ENCODE measurements around the gene NLGN1. TPM values are rescaled to one million over a fixed set of nuclear protein-coding genes. Genes with fewer than 3 reads are reported as not detected.

NLGN1 gene
- total and polyA plus RNA-seq, 2 experiments from 2014 or later = 5.3 to 10.9 TPM

GRCh38 chr3:173976281-173976680 is 578.7 kb downstream of the NLGN1 start:
- H3K4me1 ChIP-seq (ENCODE audit: low read depth) = no peaks in the 10 kb centered on the region
- H3K27ac ChIP-seq = no peak overlapping the region
- TF ChIP-seq, protein P1, sequence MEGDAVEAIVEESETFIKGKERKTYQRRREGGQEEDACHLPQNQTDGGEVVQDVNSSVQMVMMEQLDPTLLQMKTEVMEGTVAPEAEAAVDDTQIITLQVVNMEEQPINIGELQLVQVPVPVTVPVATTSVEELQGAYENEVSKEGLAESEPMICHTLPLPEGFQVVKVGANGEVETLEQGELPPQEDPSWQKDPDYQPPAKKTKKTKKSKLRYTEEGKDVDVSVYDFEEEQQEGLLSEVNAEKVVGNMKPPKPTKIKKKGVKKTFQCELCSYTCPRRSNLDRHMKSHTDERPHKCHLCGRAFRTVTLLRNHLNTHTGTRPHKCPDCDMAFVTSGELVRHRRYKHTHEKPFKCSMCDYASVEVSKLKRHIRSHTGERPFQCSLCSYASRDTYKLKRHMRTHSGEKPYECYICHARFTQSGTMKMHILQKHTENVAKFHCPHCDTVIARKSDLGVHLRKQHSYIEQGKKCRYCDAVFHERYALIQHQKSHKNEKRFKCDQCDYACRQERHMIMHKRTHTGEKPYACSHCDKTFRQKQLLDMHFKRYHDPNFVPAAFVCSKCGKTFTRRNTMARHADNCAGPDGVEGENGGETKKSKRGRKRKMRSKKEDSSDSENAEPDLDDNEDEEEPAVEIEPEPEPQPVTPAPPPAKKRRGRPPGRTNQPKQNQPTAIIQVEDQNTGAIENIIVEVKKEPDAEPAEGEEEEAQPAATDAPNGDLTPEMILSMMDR (IDR thresholded peaks at IDR 0.05; ENCODE audit: low read depth, low read length) = no peak
- no peaks in the 10 kb centered on the region for H3K27me3 ChIP-seq
- H3K9me3 ChIP-seq (ENCODE audit: low read depth) = no peaks in the 10 kb centered on the region
- DNase-seq (ENCODE audit: low read depth in 1 of 2, low spot score in 1 of 2) = no peak
- no peaks in the 10 kb centered on the region for H3K36me3 ChIP-seq
- no peak overlapping the region for H3K4me3 ChIP-seq

DNA sequence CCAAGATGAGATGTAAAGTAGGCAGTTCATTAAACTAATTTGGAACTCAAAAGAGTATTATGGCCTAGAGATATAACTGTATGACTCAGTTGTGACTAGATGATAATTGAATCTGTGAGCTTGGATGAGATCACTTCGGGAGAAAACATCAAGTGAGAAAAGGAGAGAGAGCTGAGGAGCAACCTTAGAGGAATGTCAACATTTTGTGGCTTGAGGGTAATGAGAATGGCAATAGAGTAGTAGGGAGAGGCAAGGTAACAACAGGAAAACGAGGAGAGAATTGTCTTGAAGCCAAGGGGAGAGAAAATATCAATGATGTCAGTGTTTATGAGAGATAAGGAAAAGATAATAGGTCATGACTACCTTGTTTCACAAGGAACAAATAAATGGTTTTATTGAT is 580.2 kb downstream of the NLGN1 start:
- no peak for DNase-seq (ENCODE audit: low read depth in 1 of 2, low spot score in 1 of 2)
- TF ChIP-seq, protein P1 (IDR thresholded peaks at IDR 0.05; ENCODE audit: low read depth, low read length) = no peak
- no peaks in the 10 kb centered on the region for H3K27me3 ChIP-seq
- no peak overlapping the region for H3K27ac ChIP-seq
- no peaks in the 10 kb centered on the region for H3K36me3 ChIP-seq
- H3K9me3 ChIP-seq (ENCODE audit: low read depth) = no peaks in the 10 kb centered on the region
- H3K4me1 ChIP-seq (ENCODE audit: low read depth) = no peaks in the 10 kb centered on the region
- H3K4me3 ChIP-seq = no peak overlapping the region

DNA sequence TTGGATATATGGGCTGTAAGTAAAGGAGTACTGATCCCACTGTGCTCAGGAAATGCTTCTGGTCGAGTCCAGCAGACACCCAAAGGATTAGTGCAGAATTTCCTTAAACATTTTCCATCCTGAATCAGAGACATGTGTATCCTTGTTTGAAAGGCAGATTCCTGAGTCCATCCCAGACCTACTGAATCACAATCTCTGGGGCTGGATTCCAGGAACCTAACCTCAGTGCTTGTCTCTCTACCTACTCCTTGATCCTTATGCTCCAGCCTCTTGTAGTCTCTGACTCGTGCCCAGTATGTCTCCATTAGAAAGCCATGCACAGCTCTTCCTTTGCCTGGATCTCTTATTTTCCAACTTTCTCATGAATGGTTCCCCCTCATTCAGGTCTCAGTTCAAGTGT is 585.8 kb downstream of the NLGN1 start:
- TF ChIP-seq, protein P1 (IDR thresholded peaks at IDR 0.05; ENCODE audit: low read depth, low read length) = no peak
- no peak overlapping the region for H3K4me3 ChIP-seq
- no peaks in the 10 kb centered on the region for H3K27me3 ChIP-seq
- no peaks in the 10 kb centered on the region for H3K36me3 ChIP-seq
- no peaks in the 10 kb centered on the region for H3K9me3 ChIP-seq (ENCODE audit: low read depth)
- no peaks in the 10 kb centered on the region for H3K4me1 ChIP-seq (ENCODE audit: low read depth)
- no peak for DNase-seq (ENCODE audit: low read depth in 1 of 2, low spot score in 1 of 2)
- no peak overlapping the region for H3K27ac ChIP-seq

GRCh38 chr3:173986861-173987410 is 589.4 kb downstream of the NLGN1 start:
- Histone ChIP-seq H3K4me3 (no peak overlapping the region), H3K27me3 (no peaks in the 10 kb centered on the region), H3K36me3 (no peaks in the 10 kb centered on the region), H3K9me3 (ENCODE audit: low read depth) (no peaks in the 10 kb centered on the region), H3K4me1 (ENCODE audit: low read depth) (peaks cover 3% of the 10 kb centered on the region), H3K27ac (no peak overlapping the region)
- no peak for DNase-seq (ENCODE audit: low read depth in 1 of 2, low spot score in 1 of 2)
- TF ChIP-seq, protein P1 (IDR thresholded peaks at IDR 0.05; ENCODE audit: low read depth, low read length) = no peak

DNA sequence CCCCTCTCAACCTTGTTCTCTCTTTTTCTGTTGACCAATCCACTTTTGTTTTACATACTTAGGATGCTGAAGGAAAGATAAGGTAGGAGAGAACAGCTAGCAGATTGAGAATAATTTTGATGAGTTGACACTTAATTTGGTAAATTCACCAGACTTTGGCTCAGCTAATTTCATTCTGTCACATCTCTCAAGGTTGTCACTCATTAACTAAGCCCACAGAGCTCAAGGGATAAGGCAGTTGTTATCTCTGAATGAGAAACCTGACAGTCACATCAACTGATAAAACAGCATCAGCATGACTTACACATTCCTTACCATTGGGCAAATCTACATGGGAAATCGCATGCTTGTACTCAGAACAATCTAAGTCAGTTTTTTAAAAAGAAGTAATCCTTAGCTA is 591.4 kb downstream of the NLGN1 start:
- H3K27me3 ChIP-seq = no peaks in the 10 kb centered on the region
- H3K36me3 ChIP-seq = no peaks in the 10 kb centered on the region
- peaks cover 3% of the 10 kb centered on the region for H3K4me1 ChIP-seq (ENCODE audit: low read depth)
- TF ChIP-seq, protein P1 (IDR thresholded peaks at IDR 0.05; ENCODE audit: low read depth, low read length) = no peak
- no peak overlapping the region for H3K27ac ChIP-seq
- H3K9me3 ChIP-seq (ENCODE audit: low read depth) = no peaks in the 10 kb centered on the region
- no peak overlapping the region for H3K4me3 ChIP-seq
- DNase-seq (ENCODE audit: low read depth in 1 of 2, low spot score in 1 of 2) = no peak

Data from cardiac muscle cell (in vitro differentiated cells and primary cell).